Inflammatory macrophage (primary cell): ENCODE data around the gene DDIT3.
"Not testable (repeated sequence)": the region's sequence is repeated elsewhere in the genome, so short reads cannot be mapped to it uniquely, and the experiment has no call there.

Experiments
- DNase-seq, 2 donors: peaks; one replicate each; pipeline ENCODE4 v3.0.0-alpha.2; 2020 to 2022

Gene DDIT3

GRCh38 chr12:57513266-57513665 lies 7.0 kb downstream of the DDIT3 start:
- no peak for DNase-seq

DNA sequence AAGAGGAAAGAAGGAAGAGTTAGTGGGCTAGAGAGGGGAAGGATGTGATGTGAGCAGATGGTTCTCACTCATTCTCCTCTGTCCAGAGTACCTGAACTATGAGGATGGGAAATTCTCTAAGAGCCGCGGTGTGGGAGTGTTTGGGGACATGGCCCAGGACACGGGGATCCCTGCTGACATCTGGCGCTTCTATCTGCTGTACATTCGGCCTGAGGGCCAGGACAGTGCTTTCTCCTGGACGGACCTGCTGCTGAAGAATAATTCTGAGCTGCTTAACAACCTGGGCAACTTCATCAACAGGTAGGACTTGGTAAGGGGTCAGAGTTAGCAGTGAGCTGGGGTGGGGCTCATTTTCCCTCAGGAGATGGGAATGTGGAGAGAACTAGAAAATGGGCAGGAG lies 7.6 kb downstream of the DDIT3 start:
- DNase-seq, result no peak

- no peak for DNase-seq
These were observed 8.6 kb downstream of the DDIT3 start for GRCh38 chr12:57511588-57512325.

- no peak for DNase-seq
These were observed 9.2 kb downstream of the DDIT3 start for GRCh38 chr12:57511161-57511560.

GRCh38 chr12:57507796-57508195 lies 12.5 kb downstream of the DDIT3 start:
- DNase-seq, result not testable (repeated sequence)

DNA sequence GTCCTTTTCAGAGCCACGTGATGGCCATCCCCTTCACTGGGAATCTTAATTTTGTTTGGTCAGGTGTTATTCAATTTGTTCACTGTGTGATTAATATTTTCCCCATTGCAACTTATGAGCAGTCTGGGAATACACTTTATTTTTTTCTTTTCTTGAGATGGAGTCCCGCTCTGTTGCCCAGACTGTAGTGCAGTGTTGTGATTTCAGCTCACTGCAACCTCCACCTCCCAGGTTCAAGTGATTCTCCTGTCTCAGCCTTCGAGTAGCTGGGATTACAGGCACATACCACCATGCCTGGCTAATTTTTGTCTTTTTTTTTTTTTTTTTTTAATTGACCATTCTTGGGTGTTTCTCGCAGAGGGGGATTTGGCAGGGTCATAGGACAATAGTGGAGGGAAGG lies 13.8 kb downstream of the DDIT3 start:
- not testable (repeated sequence) for DNase-seq

DNA sequence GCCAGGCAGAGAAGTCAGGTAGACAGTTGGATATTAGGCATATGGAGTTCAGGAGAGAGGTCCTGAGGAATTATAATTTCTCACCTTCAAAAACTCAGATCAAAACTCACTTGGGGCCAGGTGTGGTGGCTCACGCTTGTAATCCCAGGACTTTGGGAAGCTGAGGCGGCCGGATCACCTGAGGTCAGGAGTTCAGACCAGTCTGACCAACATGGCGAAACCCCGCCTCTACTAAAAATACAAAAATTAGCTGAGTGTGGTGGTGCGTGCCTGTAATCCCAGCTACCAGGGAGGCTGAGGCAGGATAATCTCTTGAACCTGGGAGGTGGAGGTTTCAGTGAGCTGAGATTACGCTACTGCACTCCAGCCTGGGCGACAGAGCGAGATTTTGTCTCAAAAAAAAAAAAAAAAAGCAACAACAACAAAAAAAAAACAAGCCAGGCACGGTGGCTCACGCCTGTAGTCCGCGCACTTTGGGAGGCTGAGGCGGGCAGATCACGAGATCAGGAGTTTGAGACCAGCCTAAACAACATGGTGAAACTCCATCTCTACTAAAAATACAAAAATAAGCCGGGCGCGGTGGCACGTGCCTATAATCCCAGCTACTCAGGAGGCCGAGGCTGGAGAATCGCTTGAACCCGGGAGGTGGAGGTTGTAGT lies 17.9 kb downstream of the DDIT3 start:
- not testable (repeated sequence) for DNase-seq

GRCh38 chr12:57500213-57500612 lies 20.1 kb downstream of the DDIT3 start:
- DNase-seq, result no peak

- no peak for DNase-seq
These were observed 21.7 kb downstream of the DDIT3 start for GRCh38 chr12:57498571-57498970.

- no peak for DNase-seq
These were observed 22.2 kb downstream of the DDIT3 start for GRCh38 chr12:57498132-57498502.

- DNase-seq, result no peak
These were observed 22.8 kb downstream of the DDIT3 start for GRCh38 chr12:57497223-57498131.

GRCh38 chr12:57496822-57497221 lies 23.5 kb downstream of the DDIT3 start:
- DNase-seq, result no peak

DNA sequence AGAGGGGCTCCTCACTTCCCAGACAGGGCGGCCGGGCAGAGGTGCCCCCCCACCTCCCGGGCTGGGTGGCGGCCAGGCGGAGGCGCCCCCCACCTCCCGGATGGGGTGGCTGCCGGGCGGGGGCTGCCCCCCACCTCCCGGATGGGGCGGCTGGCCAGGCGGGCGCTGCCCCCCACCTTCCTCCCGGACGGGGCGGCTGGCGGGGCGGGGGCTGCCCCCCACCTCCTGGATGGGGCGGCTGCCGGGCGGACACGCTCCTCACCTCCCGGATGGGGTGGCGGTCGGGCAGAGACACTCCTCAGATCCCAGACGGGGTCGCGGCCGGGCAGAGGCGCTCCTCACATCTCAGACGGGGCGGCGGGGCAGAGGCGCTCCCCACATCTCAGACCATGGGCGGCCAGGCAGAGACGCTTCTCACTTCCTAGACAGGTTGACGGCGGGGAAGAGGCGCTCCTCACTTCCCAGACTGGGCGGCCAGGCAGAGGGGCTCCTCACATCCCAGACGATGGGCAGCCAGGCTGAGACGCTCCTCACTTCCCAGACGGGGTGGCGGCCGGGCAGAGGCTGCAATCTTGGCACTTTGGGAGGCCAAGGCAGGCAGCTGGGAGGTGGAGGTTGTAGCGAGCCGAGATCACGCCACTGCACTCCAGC lies 25.1 kb downstream of the DDIT3 start:
- not testable (repeated sequence) for DNase-seq

DNA sequence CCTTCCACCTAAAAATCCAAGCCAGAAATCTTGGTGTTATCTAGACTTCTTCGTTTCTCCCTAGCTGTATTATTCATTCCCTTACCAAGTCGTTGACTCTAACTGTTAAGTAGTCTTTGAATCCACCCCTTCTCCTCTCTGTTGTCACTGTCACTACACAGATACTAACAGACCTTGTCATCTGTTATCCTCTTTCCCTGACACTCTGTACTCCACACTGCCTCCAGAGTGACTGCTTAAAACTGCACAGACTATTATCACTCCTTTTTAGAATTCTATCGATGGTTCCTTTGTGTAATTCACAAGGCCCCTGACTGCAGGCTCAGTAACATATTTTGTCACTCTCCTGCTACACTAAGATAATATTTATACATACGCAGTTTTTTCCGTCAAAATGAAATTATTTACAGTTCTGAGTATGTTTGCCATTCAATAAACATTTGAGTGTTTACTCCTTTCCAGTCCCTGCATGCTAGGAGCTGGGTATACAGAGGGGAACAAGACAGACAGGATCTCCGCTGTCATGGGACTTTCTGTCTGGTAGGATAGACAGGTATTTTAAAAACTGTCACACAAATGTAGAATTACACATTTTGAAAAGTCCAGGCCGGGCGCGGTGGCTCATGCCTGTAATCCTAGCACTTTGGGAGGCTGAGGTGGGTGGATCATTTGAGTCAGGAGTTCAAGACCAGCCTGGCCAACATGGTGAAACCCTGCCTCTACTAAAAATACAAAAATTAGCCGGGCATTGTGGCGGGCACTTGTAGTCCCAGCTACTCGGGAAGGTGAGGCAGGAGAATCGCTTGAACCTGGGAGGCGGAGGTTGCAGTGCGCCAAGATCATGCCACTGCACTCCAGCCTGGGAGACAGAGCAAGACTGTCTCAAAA lies 28.7 kb downstream of the DDIT3 start:
- no peak for DNase-seq

- DNase-seq, result no peak
These were observed 30.2 kb downstream of the DDIT3 start for GRCh38 chr12:57490126-57490525.

DNA sequence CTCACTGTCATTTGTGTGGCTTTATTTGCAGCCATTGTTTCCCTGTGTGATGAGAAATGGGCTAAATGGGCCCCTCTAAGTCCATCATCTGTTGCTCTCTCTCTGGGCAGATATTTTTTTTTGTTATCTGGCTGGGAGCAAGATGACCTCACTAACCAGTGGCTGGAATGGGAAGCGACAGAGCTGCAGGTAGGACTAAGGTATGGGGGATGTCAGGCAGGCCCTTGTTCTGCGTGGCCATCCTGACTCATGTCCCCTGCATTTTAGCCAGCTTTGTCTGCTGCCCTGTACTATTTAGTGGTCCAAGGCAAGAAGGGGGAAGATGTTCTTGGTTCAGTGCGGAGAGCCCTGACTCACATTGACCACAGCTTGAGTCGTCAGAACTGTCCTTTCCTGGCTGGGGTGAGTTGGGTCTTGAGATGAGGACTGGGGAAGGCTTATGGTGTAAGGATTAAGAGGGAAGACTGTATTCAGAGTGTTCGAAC lies 31.1 kb downstream of the DDIT3 start:
- no peak for DNase-seq

DNA sequence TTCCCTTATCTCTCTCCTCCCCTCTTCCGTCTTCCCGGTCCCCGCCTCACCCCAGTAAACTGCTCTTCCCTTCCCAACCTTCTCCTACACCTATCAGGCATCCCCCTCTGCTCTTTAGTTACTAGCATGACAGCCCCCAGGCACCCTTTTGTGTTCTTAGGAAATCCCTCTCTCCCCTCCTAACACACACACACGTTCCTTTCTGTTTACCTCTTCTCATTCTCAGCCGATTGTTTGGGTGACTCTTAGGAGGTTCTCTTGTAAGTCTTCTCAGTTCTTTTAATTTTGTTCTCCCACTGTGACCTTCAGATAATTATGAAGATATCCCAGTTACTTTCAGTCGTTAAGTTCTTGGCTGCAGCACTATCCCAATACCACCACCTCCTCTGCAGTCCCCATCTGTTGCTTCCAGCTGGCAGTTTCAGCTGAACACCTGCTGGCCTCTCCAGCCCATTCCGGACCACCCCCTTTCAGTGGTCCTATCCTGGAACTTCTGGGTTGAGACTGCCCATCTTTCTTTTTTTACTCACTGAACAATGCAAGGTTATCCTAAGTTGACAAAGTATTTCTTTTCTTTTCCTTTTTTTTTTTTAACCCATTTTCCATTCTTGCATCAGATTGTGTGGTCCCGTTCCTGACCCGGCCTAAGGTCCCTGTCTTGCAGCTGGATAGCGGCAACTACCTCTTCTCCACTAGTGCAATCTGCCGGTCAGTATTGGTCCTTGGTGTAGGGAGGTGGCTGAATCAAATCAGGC lies 31.7 kb downstream of the DDIT3 start:
- no peak for DNase-seq

GRCh38 chr12:57487597-57488401 lies 32.5 kb downstream of the DDIT3 start, which contains the start of gene MARS1:
TSS of gene MARS1 (plus strand) at chr12:57488068. CDS start at chr12:57488091, 23 bp downstream.
- DNase-seq, result peak; percentile 96 to 97

GRCh38 chr12:57487055-57487596 lies 33.2 kb downstream of the DDIT3 start:
- DNase-seq, result no peak
